ENCODE results near the gene RHBDL1. TPM values are rescaled to one million over a fixed set of nuclear protein-coding genes. Genes with fewer than 3 reads are reported as not detected.

Gene RHBDL1
- total and polyA plus RNA-seq, 2 donors (not counting 1 experiment from before 2014, with no cell fraction given), result 0.76 to 7.1 TPM

DNA sequence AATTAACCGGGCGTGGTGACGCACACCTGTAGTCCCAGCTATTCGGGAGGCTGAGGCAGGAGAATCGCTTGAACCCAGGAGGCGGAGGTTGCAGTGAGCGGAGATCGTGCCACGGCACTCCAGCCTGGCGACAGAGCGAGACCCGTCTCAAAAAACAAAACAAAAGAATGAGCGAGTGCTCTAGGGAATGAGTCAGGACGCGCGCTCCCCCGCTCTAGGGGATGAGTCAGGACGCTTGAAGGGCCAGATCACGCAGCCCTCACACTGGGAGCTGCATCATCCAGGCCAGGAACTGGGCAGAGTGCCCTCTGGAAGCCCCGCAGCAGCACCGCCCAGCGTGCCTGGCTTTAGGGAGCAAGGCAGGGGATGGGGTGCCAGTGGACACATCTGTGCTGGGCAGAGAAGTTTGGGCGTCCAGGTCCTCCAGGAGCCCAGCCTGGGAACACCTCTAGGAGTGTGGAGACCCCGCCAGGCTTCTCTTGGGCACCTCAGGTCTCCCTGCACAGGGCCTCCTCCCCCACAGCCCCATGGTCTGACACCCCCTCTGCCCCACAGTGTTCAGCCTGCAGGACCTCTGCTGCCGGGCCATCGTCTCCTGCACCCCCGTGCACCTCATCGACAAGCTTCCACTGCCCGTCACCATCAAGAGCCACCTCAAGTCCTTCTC is 48.6 kb upstream of the RHBDL1 start:
- peaks cover 2% of the 10 kb centered on the region for H3K4me1 ChIP-seq (ENCODE audit: control insufficient read depth, extremely low read depth, insufficient read depth, low read length)
- H3K36me3 ChIP-seq (ENCODE audit: control insufficient read depth, insufficient read depth, low read length), result peaks cover 6% of the 10 kb centered on the region
- H3K4me3 ChIP-seq (replicated peaks in 1 of 4; ENCODE audit: control extremely low read depth in 1 of 4, insufficient read depth in 1 of 4, low read depth in 3 of 4, low read length in 4 of 4), result no peak overlapping the region
- no peak overlapping the region for H3K4me2 ChIP-seq (ENCODE audit: extremely low read depth, insufficient read depth, low read length)
- no peak overlapping the region for H2AFZ ChIP-seq (ENCODE audit: low read length)
- TF ChIP-seq, protein P1, sequence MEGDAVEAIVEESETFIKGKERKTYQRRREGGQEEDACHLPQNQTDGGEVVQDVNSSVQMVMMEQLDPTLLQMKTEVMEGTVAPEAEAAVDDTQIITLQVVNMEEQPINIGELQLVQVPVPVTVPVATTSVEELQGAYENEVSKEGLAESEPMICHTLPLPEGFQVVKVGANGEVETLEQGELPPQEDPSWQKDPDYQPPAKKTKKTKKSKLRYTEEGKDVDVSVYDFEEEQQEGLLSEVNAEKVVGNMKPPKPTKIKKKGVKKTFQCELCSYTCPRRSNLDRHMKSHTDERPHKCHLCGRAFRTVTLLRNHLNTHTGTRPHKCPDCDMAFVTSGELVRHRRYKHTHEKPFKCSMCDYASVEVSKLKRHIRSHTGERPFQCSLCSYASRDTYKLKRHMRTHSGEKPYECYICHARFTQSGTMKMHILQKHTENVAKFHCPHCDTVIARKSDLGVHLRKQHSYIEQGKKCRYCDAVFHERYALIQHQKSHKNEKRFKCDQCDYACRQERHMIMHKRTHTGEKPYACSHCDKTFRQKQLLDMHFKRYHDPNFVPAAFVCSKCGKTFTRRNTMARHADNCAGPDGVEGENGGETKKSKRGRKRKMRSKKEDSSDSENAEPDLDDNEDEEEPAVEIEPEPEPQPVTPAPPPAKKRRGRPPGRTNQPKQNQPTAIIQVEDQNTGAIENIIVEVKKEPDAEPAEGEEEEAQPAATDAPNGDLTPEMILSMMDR (conservative IDR thresholded peaks at IDR 0.05 in 1 of 2, IDR thresholded peaks at IDR 0.05 in 1 of 2; ENCODE audit: low read depth in 1 of 2, low read length in 2 of 2), result no peak
- no peak for TF ChIP-seq EZH2 (IDR thresholded peaks at IDR 0.05; ENCODE audit: low read length, missing control alignments)
- DNase-seq (ENCODE audit: low read depth in 2 of 2), result peak; percentile 96 to 97
- H3K79me2 ChIP-seq (ENCODE audit: control insufficient read depth, insufficient read depth, low read length), result no peaks in the 10 kb centered on the region
- H3K27me3 ChIP-seq (ENCODE audit: control insufficient read depth, insufficient read depth, low read length), result no peaks in the 10 kb centered on the region
- no peaks in the 10 kb centered on the region for H3K9me3 ChIP-seq (ENCODE audit: control insufficient read depth, insufficient read depth, low read depth, low read length)
- peak overlapping the region; percentile 66 for H3K27ac ChIP-seq (ENCODE audit: insufficient read depth, low read length)
- H3K9ac ChIP-seq (ENCODE audit: insufficient read depth, low read length), result no peak overlapping the region
- no peaks in the 10 kb centered on the region for H4K20me1 ChIP-seq (ENCODE audit: control insufficient read depth, extremely low read depth, insufficient read depth, low read length)

DNA sequence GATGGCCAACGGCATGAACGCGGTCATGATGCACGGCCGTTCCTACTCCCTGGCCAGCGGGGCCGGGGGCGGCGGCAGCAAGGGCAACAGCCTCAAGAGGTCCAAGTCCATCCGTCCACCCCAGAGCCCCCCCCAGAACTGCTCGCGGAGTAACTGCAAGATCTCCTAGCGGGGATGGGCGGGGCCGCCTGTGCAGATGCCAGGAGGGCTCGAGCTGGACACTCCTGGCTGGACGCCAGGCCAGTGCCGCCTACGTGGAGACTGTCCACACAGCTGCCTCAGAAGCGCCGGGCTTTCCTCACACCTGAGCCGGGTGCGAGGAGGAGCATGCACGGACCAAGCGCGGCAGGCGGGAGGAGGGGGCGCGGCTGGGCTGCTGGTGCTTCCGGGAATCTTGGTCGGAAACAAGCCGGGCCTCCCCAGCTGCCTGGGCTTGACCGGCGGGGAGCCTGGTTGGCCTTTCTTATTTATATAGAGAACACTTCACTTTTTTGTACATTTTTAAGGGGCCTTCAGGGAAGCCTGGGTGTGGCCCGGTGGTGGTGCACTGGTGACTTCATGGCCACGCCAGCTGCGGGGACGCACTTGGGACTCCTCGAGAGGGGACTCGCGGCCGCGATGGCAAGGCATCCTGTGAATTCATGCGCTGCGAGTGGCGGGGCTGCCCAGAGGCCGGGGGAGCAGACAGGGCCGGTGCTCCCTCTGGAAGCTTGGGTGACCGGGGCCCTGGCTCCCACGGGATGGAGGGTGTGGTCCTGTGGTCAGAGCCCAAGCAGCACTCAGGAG is 47.8 kb upstream of the RHBDL1 start:
- Histone ChIP-seq H4K20me1 (ENCODE audit: control insufficient read depth, extremely low read depth, insufficient read depth, low read length) (no peaks in the 10 kb centered on the region), H3K9me3 (ENCODE audit: control insufficient read depth, insufficient read depth, low read depth, low read length) (no peaks in the 10 kb centered on the region), H3K79me2 (ENCODE audit: control insufficient read depth, insufficient read depth, low read length) (no peaks in the 10 kb centered on the region), H3K4me2 (ENCODE audit: extremely low read depth, insufficient read depth, low read length) (no peak overlapping the region), H3K27me3 (ENCODE audit: control insufficient read depth, insufficient read depth, low read length) (no peaks in the 10 kb centered on the region), H3K4me3 (replicated peaks in 1 of 4; ENCODE audit: control extremely low read depth in 1 of 4, insufficient read depth in 1 of 4, low read depth in 3 of 4, low read length in 4 of 4) (no peak overlapping the region), H3K27ac (ENCODE audit: insufficient read depth, low read length) (peak overlapping the region; percentile 34), H3K9ac (ENCODE audit: insufficient read depth, low read length) (no peak overlapping the region), H3K4me1 (ENCODE audit: control insufficient read depth, extremely low read depth, insufficient read depth, low read length) (peaks cover 2% of the 10 kb centered on the region), H2AFZ (ENCODE audit: low read length) (no peak overlapping the region), H3K36me3 (ENCODE audit: control insufficient read depth, insufficient read depth, low read length) (peaks cover 9% of the 10 kb centered on the region)
- DNase-seq (ENCODE audit: low read depth in 2 of 2), result peak in 1 of 2 donors; percentile 54
- TF ChIP-seq, protein P1 (conservative IDR thresholded peaks at IDR 0.05 in 1 of 2, IDR thresholded peaks at IDR 0.05 in 1 of 2; ENCODE audit: low read depth in 1 of 2, low read length in 2 of 2), result no peak
- no peak for TF ChIP-seq EZH2 (IDR thresholded peaks at IDR 0.05; ENCODE audit: low read length, missing control alignments)

DNA sequence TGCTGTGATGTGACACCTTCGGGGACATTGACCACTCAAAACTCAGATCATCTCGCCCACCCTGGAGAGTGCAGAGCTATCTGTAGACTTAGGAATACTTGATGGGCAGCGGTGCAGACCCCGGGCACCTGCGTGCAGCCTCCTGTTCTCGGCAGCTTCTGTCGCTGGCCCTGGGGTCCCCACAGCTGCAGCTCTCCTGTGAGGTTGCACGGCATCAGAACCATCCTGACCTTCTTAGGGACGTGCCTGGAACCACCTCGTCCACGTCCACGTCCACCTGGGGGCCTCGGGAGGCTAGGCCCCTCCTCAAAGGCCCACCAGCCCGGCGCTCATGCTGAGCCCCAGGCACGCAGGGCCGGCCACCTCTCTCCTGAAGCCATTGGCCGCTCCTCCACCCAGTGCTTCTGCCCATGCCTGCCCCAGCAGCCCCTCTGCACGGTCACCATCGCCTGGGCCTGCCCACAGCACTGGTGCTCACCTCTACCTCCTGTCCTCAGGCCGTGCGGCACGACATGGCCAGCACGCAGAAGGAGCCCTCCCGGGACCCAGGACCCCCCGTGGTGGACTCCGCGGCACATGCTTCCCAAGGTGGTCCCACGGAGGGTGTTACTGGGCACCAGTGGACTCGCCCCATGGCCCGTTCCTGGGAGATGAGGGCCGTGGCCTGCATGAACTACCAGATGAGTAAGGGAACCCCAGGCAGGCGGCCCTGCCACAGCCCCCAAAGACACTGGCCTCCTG is 47.0 kb upstream of the RHBDL1 start:
- Histone ChIP-seq H3K27ac (ENCODE audit: insufficient read depth, low read length) (no peak overlapping the region), H3K4me1 (ENCODE audit: control insufficient read depth, extremely low read depth, insufficient read depth, low read length) (peaks cover 2% of the 10 kb centered on the region), H2AFZ (ENCODE audit: low read length) (no peak overlapping the region), H4K20me1 (ENCODE audit: control insufficient read depth, extremely low read depth, insufficient read depth, low read length) (no peaks in the 10 kb centered on the region), H3K4me3 (replicated peaks in 1 of 4; ENCODE audit: control extremely low read depth in 1 of 4, insufficient read depth in 1 of 4, low read depth in 3 of 4, low read length in 4 of 4) (no peak overlapping the region), H3K79me2 (ENCODE audit: control insufficient read depth, insufficient read depth, low read length) (no peaks in the 10 kb centered on the region), H3K9ac (ENCODE audit: insufficient read depth, low read length) (no peak overlapping the region), H3K27me3 (ENCODE audit: control insufficient read depth, insufficient read depth, low read length) (no peaks in the 10 kb centered on the region), H3K36me3 (ENCODE audit: control insufficient read depth, insufficient read depth, low read length) (peaks cover 12% of the 10 kb centered on the region), H3K9me3 (ENCODE audit: control insufficient read depth, insufficient read depth, low read depth, low read length) (no peaks in the 10 kb centered on the region), H3K4me2 (ENCODE audit: extremely low read depth, insufficient read depth, low read length) (no peak overlapping the region)
- no peak for DNase-seq (ENCODE audit: low read depth in 2 of 2)
- TF ChIP-seq EZH2 (IDR thresholded peaks at IDR 0.05; ENCODE audit: low read length, missing control alignments), result no peak
- TF ChIP-seq, protein P1 (conservative IDR thresholded peaks at IDR 0.05 in 1 of 2, IDR thresholded peaks at IDR 0.05 in 1 of 2; ENCODE audit: low read depth in 1 of 2, low read length in 2 of 2), result no peak

All from fibroblast of lung (primary cell).